HK-2 (cell line): ENCODE data around the gene PVR.
"Not testable (repeated sequence)": the region's sequence is repeated elsewhere in the genome, so short reads cannot be mapped to it uniquely, and the experiment has no call there.

Experiments
- DNase-seq: peaks from one replicate; pipeline ENCODE4 v3.0.0-alpha.2; 2018; ENCODE audit not compliant: unreplicated experiment

PVR gene

GRCh38 chr19:44645407-44646048, 1.8 kb downstream of the PVR start:
- no peak for DNase-seq

GRCh38 chr19:44646049-44646416, 2.3 kb downstream of the PVR start:
- DNase-seq: no peak

GRCh38 chr19:44647144-44647543, 3.4 kb downstream of the PVR start:
- DNase-seq: no peak

- peak; percentile 48 for DNase-seq
These were observed 5.0 kb downstream of the PVR start for GRCh38 chr19:44648631-44649251.

- DNase-seq: no peak
These were observed 6.0 kb downstream of the PVR start for GRCh38 chr19:44649578-44650145.

- no peak for DNase-seq
These were observed 9.6 kb downstream of the PVR start for GRCh38 chr19:44653343-44653742.

- no peak for DNase-seq
These were observed 10.5 kb downstream of the PVR start for GRCh38 chr19:44653977-44654774.

GRCh38 chr19:44657211-44657921, 13.7 kb downstream of the PVR start:
- peak; percentile 64 for DNase-seq

GRCh38 chr19:44658069-44658733, 14.5 kb downstream of the PVR start:
- DNase-seq: no peak

- no peak for DNase-seq
These were observed 16.4 kb downstream of the PVR start for GRCh38 chr19:44660081-44660480.

GRCh38 chr19:44661205-44661604, 17.5 kb downstream of the PVR start:
- no peak for DNase-seq

GRCh38 chr19:44661904-44662303, 18.2 kb downstream of the PVR start:
- DNase-seq: no peak

- no peak for DNase-seq
These were observed 19.1 kb downstream of the PVR start for GRCh38 chr19:44662691-44663385.

GRCh38 chr19:44663996-44664395, 20.3 kb downstream of the PVR start:
- DNase-seq: no peak

- no peak for DNase-seq
These were observed 21.3 kb downstream of the PVR start for GRCh38 chr19:44664976-44665375.

GRCh38 chr19:44666852-44667556, 23.3 kb downstream of the PVR start:
- DNase-seq: no peak

GRCh38 chr19:44668985-44669764, 25.5 kb downstream of the PVR start:
- no peak for DNase-seq

GRCh38 chr19:44670027-44670426, 26.3 kb downstream of the PVR start:
- not testable (repeated sequence) for DNase-seq

GRCh38 chr19:44671400-44671799, 27.7 kb downstream of the PVR start, which contains the start of gene CEACAM19:
TSS of gene CEACAM19 (plus strand) at chr19:44671482. CDS start at chr19:44671932, 450 bp downstream.
- DNase-seq: no peak
